Inflammatory macrophage (primary cell): ENCODE measurements around the gene PCDHA1.
A peak's percentile ranks its signal among the peaks of the same experiment; 100 is the strongest.
"Not testable (repeated sequence)": the region's sequence is repeated elsewhere in the genome, so short reads cannot be mapped to it uniquely, and the experiment has no call there.

Experiments used
- DNase-seq, 2 donors: peaks; one replicate each; pipeline ENCODE4 v3.0.0-alpha.2; 2020 to 2022

PCDHA1 gene

GRCh38 chr5:140855772-140856674 lies 70.1 kb downstream of the PCDHA1 start, which contains the start of gene PCDHA10:
TSS of gene PCDHA10 (plus strand) at chr5:140855897. CDS start at chr5:140856049, 152 bp downstream.
- no peak for DNase-seq

GRCh38 chr5:140857177-140857986 lies 71.4 kb downstream of the PCDHA1 start:
- DNase-seq = no peak

- DNase-seq = no peak
These were observed 72.0 kb downstream of the PCDHA1 start for GRCh38 chr5:140857987-140858240.

- no peak for DNase-seq
These were observed 76.7 kb downstream of the PCDHA1 start for GRCh38 chr5:140862441-140863295.

GRCh38 chr5:140868721-140869554 lies 83.0 kb downstream of the PCDHA1 start, which contains the start of gene PCDHA11:
TSS of gene PCDHA11 (plus strand) at chr5:140868957. CDS start at chr5:140869104, 147 bp downstream.
- no peak for DNase-seq

- peak in 1 of 2 donors; percentile 1 for DNase-seq
These were observed 83.6 kb downstream of the PCDHA1 start for GRCh38 chr5:140869555-140869886.

- DNase-seq = no peak
These were observed 84.6 kb downstream of the PCDHA1 start for GRCh38 chr5:140870221-140871201.

- no peak for DNase-seq
These were observed 89.4 kb downstream of the PCDHA1 start, which contains the start of gene PCDHA12 for GRCh38 chr5:140875085-140876065. TSS of gene PCDHA12 (plus strand) at chr5:140875308. CDS start at chr5:140875473, 165 bp downstream.

GRCh38 chr5:140876541-140877261 lies 90.8 kb downstream of the PCDHA1 start:
- DNase-seq = not testable (repeated sequence)

- DNase-seq = no peak
These were observed 91.3 kb downstream of the PCDHA1 start for GRCh38 chr5:140877262-140877581.

GRCh38 chr5:140881889-140882590 lies 96.1 kb downstream of the PCDHA1 start, which contains the start of gene PCDHA13:
TSS of gene PCDHA13 (plus strand) at chr5:140882124. CDS start at chr5:140882269, 145 bp downstream.
- no peak for DNase-seq

GRCh38 chr5:140882591-140882899 lies 96.6 kb downstream of the PCDHA1 start:
- no peak for DNase-seq

- DNase-seq = no peak
These were observed 97.4 kb downstream of the PCDHA1 start for GRCh38 chr5:140883373-140883772.

GRCh38 chr5:140883927-140884697 lies 98.2 kb downstream of the PCDHA1 start:
- DNase-seq = no peak

GRCh38 chr5:140916325-140916724 lies 130.4 kb downstream of the PCDHA1 start:
- DNase-seq = no peak

- no peak for DNase-seq
These were observed 137.7 kb downstream of the PCDHA1 start for GRCh38 chr5:140923601-140924000.

GRCh38 chr5:140925806-140926442 lies 140.0 kb downstream of the PCDHA1 start, which contains the start of gene PCDHAC1:
TSS of gene PCDHAC1 (plus strand) at chr5:140926299. CDS start at chr5:140926893, 594 bp downstream.
- DNase-seq = no peak
